Fibroblast of the aortic adventitia (primary cell): ENCODE data around the gene FALEC. TPM values are rescaled to one million over a fixed set of nuclear protein-coding genes. Genes with fewer than 3 reads are reported as not detected.
"Not testable (repeated sequence)": the region's sequence is repeated elsewhere in the genome, so short reads cannot be mapped to it uniquely, and the experiment has no call there.

Experiments
- DNase-seq: peaks from one replicate; pipeline ENCODE4 v3.0.0-alpha.2; 2010; ENCODE audit warnings: low read depth
- H3K4me3 ChIP-seq: 2 replicates; pipeline ENCODE4 v1.5.1; 2011; ENCODE audit warnings: low read depth, mild to moderate bottlenecking, control low read depth, low read length, moderate library complexity
- total RNA-seq: library from RNA; depleted of rRNA; stranded (reverse); fragments of >200 nt; gene quantifications from 2 replicates; pipeline ENCODE4 v1.2.3, GENCODE V29; 2012; ENCODE audit warnings: low replicate concordance
- TF ChIP-seq, protein P1 (sequence below): IDR thresholded peaks from 2 replicates; pipeline ENCODE4 v1.5.1; 2011; ENCODE audit warnings: mild to moderate bottlenecking, low read length, control low read depth, inconsistent platforms; ENCODE audit not compliant: insufficient read depth

Gene FALEC
- total RNA-seq, 1 donor, result not detected

DNA sequence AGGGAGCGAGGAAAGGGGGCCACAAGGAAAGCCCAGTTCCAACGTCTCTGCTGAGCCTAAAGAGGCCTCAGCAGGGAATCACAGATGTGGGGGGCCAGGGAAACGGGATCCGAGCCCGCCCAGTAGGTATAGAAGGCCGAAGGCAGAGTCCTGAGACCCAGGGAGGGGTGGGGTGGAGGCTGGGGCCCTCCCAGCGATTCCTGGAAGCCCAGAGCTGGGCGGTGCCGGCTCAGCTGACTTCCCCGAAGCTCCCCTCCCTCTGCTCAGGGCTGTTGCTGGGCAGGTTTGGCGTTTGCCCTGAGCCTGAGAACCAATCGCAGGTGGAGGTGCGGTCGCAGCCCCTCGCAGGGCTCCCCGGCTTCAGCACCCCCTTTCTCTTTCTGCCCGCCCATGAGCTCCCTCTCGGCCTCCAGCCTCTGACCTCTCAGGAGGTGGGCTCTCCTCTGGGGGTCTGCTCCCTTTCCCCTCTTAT is 46.5 kb downstream of the FALEC start:
- H3K4me3 ChIP-seq, result peak overlapping the region; percentile 65
- TF ChIP-seq, protein P1, sequence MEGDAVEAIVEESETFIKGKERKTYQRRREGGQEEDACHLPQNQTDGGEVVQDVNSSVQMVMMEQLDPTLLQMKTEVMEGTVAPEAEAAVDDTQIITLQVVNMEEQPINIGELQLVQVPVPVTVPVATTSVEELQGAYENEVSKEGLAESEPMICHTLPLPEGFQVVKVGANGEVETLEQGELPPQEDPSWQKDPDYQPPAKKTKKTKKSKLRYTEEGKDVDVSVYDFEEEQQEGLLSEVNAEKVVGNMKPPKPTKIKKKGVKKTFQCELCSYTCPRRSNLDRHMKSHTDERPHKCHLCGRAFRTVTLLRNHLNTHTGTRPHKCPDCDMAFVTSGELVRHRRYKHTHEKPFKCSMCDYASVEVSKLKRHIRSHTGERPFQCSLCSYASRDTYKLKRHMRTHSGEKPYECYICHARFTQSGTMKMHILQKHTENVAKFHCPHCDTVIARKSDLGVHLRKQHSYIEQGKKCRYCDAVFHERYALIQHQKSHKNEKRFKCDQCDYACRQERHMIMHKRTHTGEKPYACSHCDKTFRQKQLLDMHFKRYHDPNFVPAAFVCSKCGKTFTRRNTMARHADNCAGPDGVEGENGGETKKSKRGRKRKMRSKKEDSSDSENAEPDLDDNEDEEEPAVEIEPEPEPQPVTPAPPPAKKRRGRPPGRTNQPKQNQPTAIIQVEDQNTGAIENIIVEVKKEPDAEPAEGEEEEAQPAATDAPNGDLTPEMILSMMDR, result no peak
- peak; percentile 96 for DNase-seq

DNA sequence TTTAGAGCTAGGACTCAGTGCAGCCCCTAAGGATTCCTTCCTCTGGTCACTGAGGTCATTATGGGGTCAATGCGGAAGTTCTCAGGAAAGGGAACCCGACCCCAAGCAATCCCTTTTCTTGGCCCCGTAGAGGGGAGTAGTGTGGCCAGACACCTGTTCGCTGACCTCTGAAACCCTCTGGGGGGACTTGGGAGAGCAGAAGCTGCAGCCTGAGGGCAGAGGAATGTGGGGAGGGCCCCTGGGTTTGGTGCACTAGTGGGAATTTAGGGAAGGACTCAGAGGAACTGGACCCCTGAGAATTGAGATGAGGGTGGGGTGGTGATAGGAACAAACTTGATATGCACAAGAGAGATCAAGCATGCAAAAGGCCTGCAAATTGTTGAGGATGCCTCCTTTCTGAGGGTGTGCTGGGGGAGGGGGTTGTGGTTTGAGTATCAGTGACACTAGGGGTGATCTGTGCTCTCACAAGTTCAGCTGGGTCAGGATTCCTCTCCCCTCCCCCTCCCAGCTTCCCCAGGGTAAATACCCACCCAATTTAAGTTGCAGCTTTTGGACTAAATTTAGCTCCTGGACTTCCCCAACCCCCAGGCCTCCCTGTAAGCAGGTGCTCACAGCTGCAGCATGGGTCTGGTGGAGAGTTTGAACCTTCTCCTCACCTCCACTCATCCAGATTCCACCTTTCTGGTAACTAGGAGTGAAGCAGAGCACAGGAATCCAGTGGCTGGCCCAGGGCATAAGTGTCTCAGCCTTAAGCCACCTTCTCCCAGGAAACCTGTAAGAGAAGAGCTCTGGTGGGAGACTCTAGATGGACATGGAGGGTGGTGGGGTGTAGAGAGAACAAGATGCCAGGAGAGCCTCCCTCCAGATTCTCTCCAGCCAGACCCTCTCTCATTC is 47.1 kb downstream of the FALEC start:
- peak; percentile 22 for DNase-seq
- TF ChIP-seq, protein P1, result no peak
- peak overlapping the region; percentile 37 for H3K4me3 ChIP-seq

DNA sequence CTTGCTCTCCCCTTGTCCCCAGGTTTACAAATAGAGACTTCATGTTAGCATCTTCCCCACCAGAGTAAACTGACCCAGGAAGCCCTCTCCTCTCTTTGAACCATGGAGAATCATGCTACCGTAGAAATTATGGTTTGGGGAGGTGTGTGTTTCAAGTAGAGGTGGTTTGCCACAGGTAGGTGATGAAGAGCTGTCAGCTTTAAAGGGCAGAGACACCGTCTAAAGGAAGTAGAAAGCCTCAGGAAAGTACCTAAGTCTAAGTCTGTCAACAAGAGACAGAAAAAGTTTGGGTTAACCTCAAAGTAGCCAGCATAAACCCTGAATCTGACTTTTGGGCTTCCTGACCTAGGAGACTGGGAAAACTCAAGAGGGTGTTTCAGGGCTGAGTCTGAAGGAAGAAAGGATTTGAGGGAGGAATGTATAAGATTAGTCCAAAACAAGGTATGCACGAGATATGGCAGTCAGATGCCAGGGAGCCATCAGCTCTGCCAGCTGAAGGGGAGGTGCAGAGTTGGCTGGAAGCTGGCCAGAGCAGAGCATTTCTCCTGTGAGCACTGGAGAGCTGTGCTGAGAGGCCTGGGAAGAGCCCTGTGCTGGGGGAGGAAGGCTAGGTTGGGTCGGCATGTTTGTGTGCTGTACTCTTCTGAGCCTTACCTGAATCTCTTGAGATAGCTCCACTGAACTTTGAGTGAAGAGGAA is 47.9 kb downstream of the FALEC start:
- DNase-seq, result peak; percentile 76
- TF ChIP-seq, protein P1, result no peak
- no peak overlapping the region for H3K4me3 ChIP-seq

DNA sequence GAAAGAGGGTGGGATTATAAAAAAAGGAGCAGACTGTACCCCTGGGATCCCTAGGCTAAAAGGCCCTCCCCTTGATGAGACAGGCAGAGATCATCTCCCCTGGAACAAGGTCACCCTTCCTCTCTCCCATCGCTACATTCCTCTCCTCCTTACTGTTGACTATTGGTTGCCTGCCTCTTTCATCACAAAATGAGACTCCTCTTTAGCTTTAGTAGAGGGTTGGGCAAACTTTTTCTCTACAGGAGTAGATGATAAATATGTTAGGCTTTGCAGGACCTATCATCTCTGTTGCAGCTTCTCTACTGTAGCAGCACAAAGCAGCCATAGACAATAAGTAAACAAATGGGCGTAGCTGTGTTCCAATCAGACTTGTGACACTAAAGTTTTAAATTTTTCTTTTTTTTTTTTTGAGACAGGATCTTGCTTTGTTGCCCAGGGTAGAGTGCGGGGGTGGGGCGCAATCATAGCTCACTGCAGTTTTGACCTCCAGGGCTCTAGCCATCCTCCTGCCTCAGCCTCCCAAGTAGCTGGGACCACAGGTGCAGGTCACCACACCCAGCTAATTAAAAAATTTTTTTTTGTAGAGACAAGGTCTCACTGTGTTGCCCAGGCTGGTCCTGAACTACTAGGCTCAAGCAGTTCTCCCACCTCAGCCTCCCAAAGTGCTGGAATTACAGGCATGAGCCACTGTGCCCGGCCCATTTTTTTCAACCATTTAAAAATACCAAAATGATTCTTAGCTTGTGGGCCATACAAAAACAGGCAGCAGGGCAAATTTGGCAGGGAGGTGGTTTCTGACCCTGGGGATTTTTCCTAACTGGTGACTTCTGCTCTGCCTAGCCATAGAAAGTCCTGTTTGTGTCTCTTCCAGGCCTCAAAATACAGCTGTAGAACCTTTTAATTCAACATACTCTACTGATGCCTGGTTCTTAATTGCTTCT is 48.8 kb downstream of the FALEC start:
- DNase-seq, result peak; percentile 70

DNA sequence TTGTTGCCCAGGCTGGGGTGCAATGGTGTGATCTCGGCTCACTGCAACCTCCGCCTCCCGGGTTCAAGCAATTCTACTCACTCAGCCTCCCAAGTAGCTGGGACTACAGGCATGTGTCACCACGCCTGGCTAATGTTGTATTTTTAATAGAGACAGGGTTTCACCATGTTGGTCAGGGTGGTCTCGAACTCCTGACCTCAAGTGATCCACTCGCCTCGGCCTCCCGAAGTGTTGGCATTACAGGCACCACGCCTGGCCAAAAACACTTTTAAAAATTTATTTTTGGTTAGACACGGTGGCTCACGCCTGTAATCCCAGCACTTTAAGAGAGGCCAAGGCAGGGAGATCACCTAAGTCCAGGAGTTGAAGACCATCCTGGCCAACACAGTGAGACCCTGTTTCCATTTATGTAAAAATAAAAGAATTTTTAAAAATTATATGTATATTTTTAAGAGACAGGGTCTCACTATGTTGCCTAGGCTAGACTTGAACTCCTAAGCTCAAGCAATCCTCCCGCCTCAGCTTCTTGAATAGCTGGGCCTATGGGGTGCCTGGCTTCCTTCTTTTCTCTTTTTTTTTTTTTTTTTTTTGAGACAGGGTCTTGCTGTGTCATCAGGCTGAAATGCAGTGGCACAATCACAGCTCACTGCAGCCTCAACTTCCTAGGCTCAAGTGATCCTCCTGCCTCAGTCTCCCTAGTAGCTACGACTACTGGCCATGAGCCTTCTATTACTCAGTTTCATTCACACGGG is 49.9 kb downstream of the FALEC start:
- not testable (repeated sequence) for H3K4me3 ChIP-seq, DNase-seq

More for the DNA sequence above, 48.8 kb downstream of the FALEC start:
- TF ChIP-seq, protein P1, result no peak
- no peak overlapping the region for H3K4me3 ChIP-seq

DNA sequence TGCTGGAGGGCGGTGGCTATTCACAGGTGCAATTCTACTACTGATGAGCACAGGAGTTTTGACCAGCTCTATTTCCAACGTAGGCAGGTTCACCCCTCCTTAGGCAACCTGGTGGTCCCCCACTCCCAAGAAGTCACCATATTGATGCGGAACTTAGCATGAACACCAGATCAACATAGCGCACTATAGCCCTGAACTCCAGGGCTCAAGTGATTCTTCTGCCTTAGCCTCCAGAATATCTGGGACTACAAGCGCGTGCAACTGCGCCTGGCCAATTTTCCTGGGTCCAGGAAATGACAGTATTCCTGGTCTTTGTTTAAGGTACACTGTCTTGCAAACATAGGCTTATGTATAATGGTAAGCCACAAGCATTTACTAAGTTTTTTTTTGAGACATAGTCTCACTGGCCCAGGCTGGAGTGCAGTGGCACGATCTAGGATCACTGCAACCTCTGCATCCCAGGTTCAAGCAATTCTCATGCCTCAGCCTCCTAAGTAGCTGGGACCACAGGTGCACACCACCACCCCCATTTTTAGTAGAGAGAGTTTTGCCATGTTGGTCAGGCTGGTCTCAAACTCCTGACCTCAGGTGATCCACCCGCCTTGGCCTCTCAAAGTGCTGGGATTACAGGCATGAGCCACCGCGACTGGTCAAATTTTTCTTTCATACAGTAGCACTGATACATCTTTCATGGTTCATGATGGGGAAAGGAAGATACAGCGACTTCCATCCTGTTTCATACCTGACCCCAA is 51.2 kb downstream of the FALEC start:
- H3K4me3 ChIP-seq, result peak overlapping the region; percentile 47
- TF ChIP-seq, protein P1, result no peak
- no peak for DNase-seq
